Right kidney (tissue), 1 donor: ENCODE measurements around the gene OGFR.

Experiments
- DNase-seq: peaks from one replicate; pipeline ENCODE4 v3.0.0-alpha.2; 2016

OGFR gene

DNA sequence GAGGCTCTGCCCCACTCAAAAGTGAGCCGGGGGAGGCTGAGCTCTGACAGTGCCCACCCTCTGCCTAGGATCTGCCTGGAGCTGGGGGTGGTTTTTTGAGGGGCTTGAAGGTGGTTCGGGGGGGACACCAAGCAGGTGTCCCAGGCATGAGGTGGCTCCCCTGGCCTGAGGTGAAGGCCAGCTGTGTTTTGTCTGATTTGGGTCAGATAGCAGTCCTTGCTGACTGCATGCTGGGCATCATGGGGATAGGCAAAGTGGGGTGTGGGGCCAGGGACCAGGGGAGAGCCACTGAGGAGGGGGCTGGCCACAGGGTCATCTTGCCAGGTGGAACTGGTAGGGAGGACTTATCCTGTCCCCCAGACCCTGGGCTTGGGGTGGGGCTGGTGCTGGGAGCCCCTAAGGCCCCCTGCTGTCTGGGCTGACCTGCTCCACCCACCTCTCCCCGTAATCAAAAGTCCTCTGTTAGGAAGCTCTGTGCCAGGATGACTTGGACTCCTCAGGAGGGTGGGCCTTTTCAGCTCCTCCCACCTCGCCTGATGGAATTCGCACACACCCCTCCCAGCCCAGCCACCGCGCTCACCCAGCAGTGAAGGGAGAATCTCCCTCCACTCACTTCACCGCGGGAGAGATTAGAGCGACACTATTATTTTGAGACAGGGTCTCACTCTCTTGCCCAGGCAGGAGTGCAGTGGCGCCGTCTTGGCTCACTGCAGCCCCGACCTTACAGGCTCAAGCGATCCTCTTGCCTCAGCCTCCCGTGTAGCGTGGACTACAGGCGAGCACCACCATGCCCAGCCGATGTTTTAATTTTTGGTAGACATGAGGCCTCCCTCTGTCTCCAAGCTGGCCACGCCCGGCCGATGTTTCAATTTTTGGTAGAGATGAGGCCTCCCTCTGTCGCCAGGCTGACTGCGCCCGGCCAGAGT is 10.7 kb downstream of the OGFR start:
- DNase-seq = no peak

DNA sequence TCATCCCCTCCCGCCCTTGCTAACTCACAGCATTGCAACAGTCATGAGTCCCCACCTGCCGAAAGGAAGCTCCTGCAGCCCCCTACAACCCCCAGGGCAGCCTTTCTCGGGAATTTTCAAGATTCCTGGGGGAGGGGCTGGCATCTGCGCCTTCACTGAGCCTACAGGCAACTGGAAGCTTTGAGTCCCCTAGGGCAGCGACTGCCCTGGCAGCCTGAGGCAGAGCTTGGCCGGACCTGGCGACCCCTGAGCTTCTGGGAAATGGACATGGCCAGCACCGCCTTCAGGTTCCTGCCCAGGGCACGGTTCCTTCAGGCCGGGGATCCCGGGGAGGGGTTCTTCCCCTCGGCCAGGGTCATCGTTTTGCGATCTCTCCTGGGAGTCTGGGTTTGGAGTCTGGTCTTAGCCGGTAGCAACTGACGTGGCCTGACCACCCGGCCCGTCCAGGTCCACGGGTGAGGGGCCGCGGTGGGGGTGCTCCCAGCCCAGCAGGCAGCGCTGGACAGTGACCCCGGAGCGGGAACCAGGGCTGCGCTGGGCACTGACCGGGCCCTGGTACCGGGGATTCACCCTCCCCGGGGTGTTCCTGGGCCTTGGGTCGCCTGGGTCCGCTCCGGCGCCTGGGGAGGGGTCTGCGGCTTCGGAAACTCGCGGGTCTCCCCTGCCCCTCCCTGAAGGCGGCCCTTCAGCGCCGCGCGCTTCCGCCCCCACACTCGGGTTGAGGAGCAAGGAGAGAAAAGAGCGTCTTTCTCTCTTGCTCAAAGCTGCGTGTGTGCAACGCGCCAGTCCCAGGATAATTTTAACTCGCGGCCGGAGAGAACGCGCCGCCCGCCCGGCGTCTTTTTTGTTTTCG is 11.6 kb downstream of the OGFR start:
- no peak for DNase-seq

DNA sequence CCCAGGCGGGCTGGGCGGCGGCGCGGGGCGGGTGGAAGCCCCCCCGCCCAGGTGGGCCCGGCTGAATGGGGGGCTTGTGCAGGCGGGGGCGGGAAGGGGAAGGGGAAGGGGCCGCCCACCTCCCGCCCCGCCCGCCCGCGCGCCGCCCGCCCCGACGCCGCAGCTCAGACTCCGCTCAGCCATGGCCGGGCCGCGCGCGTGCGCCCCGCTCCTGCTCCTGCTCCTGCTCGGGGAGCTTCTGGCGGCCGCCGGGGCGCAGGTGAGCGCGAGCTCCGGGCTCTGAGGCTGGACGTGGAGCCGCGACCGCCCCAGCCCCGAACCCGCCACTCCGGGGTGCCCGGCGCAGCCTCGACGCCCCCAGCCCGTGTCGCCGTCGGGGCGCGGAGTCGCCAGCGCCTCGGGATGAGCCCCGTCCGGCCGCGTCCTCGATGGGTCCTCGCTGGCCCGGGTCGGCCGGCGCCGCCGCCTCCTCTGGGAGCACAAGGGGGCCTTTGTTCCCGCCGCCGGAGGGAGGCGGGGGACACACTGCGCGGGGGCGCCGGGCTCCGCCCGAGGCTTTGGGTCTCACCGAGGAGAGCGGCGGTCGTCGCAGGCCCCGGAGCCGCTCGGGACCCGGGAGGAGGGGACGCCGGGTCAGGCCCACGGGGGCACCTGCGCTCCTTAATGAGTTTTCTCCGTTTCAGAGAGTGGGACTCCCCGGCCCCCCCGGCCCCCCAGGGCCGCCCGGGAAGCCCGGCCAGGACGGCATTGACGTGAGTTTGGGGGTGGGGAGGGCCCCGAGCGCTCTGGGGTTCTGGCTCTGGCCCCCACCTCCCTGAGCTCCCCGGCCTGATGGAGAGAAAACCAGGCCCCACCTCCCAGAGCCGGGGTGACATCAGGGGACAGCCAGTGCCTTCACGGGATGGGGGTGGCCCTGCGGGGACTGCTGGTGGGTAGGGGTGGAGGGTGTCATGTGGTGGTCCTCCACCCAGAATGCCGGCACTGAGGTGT is 12.5 kb downstream of the OGFR start, which contains the start of gene COL9A3:
COL9A3 (plus strand) TSS at position 167 of the 990 bp plus-strand sequence; CDS start at position 182, 15 bp downstream.
- DNase-seq = no peak

DNA sequence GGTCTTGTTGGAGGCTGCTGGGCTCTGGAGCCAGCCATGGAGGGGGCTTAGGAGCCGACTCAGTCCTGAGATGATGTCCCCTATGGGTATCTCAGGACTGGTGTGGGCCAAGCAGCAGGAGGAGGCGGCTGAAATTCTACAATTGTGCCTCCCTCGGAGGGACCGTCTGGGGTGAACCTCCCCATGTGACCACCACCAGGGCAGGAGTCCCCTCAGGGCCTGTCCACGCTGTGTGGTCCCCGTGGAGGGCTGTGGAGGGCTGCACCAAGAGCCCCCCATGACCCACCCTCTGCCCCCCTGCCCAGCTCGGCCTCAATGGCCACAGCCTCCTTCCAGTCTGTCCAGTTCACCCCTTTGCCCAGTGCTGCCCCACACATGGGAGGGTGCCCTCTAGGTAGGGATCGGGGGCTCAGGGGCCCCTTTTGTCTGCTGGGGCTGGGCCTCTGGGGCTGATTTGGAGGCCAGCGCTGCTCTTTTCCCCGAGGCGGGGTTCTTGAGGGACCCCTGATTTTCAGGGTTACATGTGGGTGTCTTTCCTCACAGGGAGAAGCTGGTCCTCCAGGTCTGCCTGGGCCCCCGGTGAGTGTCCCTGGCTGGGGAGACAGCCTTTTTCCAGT is 13.4 kb downstream of the OGFR start:
- no peak for DNase-seq

DNA sequence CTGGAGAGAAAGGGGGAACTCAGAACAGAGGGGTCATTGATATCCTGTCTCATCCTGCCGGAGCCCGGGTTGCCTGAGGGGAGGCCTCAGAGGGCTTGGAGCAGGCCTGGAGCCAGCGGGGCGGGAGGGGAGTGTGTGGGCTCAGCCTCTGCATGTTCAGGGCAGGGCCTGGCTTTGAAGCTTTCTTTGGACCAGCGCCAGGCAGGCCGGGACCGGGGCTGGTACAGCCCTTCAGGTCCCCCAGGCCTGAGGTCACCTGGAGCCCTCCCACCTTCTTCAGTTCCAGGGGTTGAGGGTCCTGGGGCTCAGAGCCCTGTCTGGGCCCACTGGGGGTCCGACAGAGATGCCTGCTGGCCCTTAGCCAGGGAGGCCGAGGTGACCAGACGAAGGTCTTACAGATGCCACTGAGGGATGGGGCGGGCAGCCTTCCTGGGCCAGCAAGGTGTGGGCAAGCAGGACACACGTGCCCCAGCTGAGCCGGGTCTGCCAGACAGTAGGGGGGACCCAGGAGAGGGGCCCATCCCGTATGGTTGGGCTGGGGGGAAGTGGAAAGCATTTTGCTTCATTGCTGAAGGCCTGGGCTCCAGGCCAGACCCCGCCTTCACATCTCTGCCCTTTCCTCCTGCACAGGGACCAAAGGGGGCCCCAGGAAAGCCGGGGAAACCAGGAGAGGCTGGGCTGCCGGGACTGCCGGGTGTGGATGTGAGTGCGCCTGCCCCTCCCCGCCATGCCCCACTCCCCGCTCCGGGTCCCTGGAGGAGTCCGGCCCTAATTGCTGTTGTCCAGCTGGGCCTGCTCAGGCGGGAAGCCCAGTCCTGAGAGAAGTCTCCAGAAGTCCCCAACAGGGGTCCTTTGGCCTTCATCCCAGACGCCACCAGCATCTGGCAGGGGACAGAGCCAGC is 14.2 kb downstream of the OGFR start:
- peak; percentile 77 for DNase-seq

DNA sequence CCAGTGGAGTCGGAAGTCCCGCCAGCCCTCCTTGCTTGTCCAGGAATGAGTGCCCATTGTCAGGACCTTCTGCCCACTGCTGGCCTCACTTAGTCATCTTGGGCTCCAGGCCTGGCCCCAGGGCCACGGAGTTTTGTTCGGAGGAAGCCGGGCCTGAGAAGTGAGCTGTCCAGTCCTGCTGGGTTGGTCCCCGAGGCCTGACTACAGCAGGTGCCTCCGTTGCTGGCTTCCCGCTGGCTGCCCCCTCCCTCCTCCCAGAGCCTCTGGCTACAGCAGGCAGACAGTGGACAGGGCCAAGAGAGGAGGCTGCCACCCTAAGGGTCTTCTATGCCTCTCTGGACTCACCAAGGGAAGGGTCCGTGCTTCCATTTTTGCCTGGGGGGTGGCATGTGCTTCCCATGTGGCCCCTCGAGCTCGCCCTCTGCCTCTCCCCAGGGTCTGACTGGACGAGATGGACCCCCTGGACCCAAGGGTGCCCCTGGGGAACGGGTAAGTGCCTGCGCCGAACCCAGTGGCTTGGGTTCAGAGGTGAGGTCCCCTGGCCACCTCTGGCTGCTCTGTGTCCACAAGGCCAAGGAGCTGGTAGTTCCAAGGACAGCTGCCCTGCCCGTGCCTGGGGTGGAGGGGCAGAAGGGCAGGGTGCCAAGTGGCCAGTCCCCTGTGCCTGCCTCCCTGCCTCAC is 15.0 kb downstream of the OGFR start:
- DNase-seq = no peak

DNA sequence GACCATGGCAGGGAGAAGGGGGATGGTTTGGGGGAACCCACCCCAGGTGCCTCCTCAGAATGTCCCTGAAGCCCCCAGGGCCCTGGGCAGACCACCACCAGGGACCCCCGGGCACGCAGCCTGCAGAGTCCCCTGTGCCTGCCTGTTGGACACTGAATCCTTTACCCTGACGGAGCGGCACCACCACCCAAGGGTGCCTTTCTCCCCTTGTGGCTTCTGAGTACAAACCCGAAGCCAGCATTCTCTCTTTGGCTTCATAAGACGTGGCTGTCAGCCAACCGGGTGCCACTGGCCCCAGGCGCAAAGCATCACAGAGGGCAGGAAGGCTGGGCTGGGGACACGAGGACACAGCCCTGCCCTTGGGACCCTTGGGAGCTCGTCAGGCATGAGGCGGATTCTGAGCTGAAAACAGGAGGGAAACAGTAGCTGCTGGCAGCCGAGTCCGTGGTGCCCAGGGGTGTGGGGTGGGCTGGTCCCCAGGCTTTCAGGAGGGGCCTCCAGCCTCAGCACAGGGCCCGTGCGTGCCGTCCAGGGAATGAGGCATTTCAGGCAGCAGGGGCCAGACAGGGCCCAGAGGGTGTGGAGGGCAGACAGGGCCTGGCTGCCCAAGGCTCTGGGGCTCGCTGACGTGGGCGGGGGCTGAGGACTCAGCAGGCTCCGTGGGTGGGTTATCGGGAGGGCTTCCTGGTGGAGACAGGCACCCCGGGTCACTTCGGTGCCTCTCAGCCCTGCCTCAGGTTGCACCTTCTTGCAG is 15.8 kb downstream of the OGFR start:
- DNase-seq = no peak

DNA sequence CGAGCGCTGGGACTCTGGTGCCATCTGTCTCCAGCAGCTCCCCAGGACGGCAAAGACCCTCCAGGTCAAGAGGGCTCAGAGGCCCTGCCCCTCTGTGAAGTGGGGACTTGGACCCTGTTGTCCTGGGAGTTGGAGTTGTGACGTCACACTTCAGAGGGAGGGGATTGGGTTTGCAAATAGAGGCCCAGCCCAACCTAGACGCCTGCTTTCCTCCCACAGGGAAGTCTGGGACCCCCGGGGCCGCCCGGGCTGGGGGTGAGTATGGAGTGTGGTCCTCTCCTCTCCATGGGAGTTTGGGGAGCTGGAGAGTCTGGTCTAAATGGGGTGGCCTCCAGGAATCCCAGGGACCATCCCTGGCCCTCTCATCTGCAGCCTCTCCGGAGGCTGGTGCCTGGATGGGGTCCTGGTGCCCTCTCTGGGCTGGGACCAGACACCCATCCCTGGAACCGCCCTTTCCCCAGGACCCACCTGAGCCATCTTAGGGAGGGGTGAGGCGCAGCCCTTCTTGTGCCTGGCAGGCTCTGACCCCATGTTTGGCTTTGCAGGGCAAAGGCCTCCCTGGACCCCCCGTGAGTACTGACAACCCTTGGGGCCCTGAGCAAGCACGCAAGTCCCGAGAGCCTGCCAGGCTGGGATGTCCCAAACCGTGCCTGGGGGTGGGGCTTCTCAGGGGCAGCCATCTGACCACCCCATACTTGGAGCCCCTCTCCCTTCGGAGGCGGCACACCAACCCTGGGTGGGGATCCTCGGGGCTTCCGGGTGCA is 16.5 kb downstream of the OGFR start:
- DNase-seq = no peak

DNA sequence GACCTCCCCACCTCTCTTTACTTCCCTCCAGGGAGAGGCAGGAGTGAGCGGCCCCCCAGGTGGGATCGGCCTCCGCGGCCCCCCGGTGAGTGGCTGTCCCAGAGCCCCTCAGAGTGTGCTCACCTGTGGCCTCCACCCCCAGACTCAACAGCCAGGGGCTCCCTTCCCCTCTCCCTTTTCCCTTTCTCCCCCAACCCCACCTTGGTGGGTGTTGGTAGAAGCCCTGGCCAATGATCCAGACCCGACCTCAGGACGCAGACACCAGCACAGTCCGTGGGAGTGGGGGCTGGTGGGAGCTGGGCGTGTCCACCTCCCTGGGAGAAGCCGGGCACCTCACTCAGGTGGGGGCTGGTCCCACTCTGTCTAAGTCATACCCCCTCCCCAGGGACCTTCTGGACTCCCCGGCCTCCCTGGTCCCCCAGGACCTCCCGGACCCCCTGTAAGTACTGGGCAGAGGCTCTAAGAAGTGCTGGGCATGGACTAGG is 17.1 kb downstream of the OGFR start:
- DNase-seq = no peak

DNA sequence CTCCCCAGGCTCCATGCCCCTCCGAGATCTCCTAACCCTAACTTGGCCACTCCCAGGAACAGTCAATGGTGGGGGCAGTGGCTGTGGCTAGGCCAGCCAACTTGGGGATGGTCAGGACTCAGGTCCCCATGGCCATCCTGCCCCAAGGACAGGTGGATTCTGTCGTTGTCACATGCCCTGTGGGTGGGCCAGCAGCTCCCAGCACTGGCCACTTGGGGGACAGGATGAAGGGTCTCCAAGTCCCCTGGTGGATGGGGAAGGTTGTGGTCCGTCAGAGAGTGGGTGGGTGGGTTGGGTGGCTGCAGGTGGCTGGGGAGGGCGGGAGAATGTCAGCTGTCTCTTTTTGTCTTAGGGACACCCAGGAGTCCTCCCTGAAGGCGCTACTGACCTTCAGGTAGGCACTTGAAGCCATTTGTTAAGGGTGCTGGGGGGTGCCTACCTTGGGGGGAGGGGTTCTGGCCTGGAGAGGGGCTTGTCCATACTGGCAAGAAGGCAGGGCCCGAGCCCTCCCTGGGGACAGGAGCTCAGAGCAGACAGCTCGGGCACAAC is 17.7 kb downstream of the OGFR start:
- no peak for DNase-seq

DNA sequence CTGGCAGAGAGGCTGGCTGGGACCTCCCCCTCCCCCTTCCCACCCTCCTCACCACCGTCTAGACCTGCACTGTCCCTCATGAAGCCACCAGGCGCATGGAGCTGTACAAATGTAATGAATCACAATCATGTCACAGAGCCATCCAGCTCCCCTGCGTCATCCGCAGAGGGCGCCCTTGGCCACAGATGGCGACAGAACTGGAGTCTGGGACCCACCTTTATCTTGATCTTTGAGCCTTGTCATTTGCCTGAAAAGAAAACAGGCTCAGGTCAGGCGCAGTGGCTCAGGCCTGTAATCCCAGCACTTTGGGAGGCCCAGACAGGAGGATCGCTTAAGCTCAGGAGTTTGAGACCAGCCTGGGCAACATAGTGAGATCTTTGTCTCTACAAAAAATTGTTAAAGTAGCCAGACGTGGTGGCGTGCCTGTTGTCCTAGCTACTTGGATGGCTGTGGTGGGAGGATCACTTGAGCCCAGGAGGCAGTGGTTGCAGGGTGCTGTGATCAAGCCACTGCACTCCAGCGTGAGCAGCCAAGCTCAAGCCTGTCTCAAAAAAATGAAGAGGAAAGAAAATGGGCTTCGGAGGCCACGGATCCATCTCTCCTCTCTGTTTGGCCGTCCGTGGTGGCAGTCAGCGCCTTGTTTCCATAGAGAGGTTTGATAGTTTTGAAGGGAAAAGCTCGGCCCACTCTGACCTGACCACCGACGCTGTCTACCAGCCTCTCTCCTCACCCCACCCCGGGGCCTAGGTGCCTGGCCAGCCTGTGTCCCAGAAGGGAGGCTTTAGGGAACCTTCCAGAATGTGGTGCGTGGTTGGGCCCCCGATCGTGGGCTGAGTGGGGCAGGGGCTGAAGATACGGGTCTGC is 18.4 kb downstream of the OGFR start:
- DNase-seq = no peak

DNA sequence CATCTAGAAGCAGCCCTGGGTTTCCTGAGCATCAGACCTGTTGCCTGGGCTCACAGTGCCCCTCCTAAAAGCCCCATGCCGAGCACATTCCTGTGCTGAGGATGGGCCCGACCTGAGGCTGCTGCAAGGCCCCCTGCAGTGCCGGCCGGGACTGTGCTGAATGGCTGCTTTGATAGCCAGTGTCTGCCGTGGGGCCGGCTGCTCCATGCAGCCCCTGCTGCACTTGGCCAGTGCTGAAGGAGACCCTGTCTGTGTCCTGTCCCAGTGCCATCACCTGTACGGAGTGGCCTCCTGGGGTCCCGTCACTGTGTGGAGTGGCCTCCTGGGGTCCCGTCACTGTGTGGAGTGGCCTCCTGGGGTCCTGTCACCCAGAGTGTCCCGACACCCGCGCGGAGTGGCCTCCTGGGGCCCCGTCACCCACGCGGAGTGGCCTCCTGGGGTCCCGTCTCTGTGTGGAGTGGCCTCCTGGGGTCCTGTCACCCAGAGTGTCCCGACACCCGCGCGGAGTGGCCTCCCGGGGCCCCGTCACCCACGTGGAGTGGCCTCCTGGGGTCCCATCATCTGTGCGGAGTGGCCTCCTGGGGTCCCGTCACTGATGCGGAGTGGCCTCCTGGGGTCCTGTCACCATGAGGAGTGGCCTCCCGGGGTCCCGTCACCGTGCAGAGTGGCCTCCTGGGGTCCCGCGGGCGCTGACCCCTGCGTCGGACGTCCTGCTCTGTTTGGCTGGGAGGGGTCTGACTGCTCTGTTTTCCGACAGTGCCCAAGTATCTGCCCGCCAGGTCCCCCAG is 19.2 kb downstream of the OGFR start:
- DNase-seq = no peak

DNA sequence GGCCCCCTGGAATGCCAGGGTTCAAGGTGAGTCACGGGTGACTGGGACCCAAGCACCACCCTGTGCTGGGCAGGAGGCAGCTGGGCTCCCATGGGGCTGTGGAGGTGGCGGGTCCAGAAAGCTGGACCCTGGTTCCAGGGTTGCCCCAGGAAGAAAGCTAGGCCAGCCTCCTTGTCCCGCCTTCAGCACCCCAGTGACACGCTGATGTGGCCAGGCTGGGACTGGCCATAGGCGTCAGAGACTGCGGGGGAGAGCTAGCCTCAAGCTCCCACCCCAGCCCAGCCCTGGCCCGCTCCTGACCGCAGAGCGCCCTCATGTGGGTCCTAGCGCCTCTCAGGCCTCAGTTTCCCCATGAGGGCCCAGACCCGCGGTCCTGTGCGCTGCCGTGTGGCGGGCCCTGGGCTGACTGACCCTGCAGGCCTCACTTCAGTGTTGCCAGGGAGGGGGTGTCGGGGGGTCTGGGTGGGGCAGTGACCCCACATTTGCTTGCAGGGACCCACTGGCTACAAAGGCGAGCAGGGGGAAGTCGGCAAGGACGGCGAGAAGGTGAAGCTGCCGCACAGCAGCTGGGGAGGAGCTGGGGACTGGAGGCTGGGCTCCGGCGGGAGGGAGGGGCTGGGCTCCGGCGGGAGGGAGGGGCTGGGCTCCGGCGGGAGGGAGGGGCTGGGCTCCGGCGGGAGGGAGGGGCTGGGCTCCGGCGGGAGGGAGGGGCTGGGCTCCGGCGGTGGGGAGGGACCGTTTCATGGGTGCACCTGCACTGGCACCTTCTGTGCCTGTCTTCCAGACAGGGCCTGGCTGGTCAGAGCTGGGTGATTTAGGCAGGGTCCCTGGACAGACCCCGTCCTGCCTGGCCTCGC is 20.1 kb downstream of the OGFR start:
- DNase-seq = no peak

DNA sequence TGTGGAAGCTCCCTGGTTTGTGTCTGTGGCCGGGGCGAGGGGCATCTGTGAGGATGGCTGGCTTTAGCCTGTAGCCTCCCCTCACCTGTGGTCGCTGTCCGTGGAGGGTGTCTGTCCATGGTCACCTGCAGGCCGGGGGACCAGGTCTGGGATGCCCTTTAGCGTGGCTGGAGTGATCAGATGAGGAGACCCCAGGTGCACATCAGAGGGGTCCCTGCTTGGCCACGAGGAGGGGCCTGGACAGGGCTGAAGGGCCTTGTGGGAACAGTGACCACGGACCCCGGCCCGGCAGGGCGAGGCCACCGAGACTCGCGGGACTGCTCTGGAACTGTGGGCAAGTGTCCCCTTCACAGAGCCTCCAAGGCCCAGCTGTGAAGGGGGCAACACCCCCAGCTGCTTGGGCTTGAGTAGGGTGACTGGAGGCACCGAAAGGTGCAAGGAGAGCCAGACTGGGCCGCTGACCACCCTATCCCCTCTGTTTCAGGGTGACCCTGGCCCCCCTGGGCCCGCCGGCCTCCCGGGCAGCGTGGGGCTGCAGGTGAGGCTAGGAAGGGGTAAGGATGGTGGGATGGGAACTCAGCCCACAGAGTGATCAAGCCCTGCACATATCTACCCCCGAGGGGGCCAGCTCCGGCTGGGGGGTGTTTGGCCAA is 20.8 kb downstream of the OGFR start:
- DNase-seq = no peak
